GM12872 (cell line): ENCODE measurements around the gene LRRC7.

Experiments
- TF ChIP-seq, protein P1 (sequence below): IDR thresholded peaks from 3 replicates; pipeline ENCODE4 v1.5.1; 2011; ENCODE audit warnings: low read depth, mild to moderate bottlenecking, low read length, moderate library complexity; ENCODE audit not compliant: insufficient read depth

Gene LRRC7

GRCh38 chr1:69743146-69743545 lies 175.4 kb downstream of the LRRC7 start:
- TF ChIP-seq, protein P1, sequence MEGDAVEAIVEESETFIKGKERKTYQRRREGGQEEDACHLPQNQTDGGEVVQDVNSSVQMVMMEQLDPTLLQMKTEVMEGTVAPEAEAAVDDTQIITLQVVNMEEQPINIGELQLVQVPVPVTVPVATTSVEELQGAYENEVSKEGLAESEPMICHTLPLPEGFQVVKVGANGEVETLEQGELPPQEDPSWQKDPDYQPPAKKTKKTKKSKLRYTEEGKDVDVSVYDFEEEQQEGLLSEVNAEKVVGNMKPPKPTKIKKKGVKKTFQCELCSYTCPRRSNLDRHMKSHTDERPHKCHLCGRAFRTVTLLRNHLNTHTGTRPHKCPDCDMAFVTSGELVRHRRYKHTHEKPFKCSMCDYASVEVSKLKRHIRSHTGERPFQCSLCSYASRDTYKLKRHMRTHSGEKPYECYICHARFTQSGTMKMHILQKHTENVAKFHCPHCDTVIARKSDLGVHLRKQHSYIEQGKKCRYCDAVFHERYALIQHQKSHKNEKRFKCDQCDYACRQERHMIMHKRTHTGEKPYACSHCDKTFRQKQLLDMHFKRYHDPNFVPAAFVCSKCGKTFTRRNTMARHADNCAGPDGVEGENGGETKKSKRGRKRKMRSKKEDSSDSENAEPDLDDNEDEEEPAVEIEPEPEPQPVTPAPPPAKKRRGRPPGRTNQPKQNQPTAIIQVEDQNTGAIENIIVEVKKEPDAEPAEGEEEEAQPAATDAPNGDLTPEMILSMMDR = no peak

GRCh38 chr1:69744381-69744780 lies 176.7 kb downstream of the LRRC7 start:
- TF ChIP-seq, protein P1 = no peak

- TF ChIP-seq, protein P1 = no peak
Observed at GRCh38 chr1:69747207-69747606, 179.5 kb downstream of the LRRC7 start.

DNA sequence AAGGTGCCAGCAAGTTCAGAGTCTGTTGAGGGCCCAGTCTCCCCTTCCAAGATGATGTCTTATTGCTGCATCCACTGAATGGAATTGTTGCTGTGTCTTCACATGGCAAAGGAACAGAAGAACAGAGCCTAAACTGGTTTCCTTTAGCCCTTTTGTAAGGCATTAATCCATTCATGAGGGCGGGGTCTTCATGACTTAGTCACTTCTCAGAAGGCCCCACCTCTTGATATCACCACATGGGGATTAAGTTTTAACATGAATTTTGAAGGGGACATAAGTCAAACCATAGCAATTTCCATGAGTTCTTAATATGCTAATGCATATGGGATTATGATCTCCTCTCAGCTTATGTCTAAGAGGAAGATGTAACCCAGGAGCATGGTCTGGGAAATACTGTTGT lies 182.9 kb downstream of the LRRC7 start:
- TF ChIP-seq, protein P1 = no peak

DNA sequence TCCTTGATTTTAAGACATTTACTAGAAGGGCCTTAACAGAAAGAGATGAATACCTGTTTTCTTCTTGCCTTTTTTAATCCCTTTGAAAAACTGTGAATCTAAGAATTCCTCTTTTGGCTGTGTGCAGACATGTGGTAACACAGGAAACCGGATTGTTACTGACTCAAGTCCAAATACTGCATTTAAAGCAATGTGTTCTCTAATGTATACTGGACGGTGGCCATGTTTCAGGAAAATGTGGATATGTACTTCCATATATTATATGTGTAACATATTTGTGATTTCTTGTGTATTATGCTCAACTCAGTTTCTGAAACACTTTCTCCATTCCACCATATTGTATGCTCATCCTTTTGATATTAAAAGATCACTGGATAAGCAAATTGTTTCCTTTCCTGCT lies 185.1 kb downstream of the LRRC7 start:
- TF ChIP-seq, protein P1 = no peak

- TF ChIP-seq, protein P1 = no peak
Observed at GRCh38 chr1:69754521-69754920, 186.8 kb downstream of the LRRC7 start.

- TF ChIP-seq, protein P1 = no peak
Observed at GRCh38 chr1:69755647-69756046, 187.9 kb downstream of the LRRC7 start.

DNA sequence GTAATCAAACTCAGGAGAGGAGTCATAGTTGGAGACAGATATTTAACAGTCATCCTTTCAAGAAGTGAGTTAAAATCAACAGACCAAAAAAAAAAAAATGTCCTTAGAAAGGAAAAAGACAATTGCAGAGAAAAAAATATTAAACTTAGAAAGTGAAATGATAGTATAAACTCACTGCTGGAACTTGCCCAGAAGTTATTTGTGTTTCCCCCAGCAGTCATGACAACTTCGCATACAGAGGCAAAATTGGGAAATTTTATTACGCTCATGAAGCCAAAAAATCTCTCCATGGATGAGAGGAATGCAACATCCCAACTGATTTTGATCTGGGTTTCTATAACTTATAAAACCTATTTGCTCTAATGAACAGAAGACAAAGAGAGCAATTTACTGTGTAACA lies 198.2 kb downstream of the LRRC7 start:
- TF ChIP-seq, protein P1 = no peak
